GM18861 (cell line): Measurements from ENCODE around the gene EIPR1.
"Not testable (repeated sequence)": the region's sequence is repeated elsewhere in the genome, so short reads cannot be mapped to it uniquely, and the experiment has no call there.

ENCODE experiments used
- ATAC-seq: cut with Tn5 transposase; IDR thresholded peaks from one replicate; pipeline ENCODE4 v1.9.1; 2021; ENCODE audit not compliant: unreplicated experiment

EIPR1 gene

GRCh38 chr2:3291113-3291512 lies 86.5 kb downstream of the EIPR1 start:
- ATAC-seq, result no peak

- no peak for ATAC-seq
Measured at GRCh38 chr2:3290655-3291054, 87.0 kb downstream of the EIPR1 start.

- ATAC-seq, result no peak
Measured at GRCh38 chr2:3289971-3290370, 87.6 kb downstream of the EIPR1 start.

- ATAC-seq, result no peak
Measured at GRCh38 chr2:3289526-3289925, 88.1 kb downstream of the EIPR1 start.

GRCh38 chr2:3289171-3289515 lies 88.5 kb downstream of the EIPR1 start:
- ATAC-seq, result no peak

- no peak for ATAC-seq
Measured at GRCh38 chr2:3288470-3289170, 89.0 kb downstream of the EIPR1 start.

GRCh38 chr2:3287896-3288295 lies 89.7 kb downstream of the EIPR1 start:
- ATAC-seq, result no peak

- not testable (repeated sequence) for ATAC-seq
Measured at GRCh38 chr2:3286646-3287036, 91.0 kb downstream of the EIPR1 start.

GRCh38 chr2:3285901-3286645 lies 91.5 kb downstream of the EIPR1 start:
- ATAC-seq, result no peak

GRCh38 chr2:3284657-3285630 lies 92.7 kb downstream of the EIPR1 start:
- no peak for ATAC-seq

- ATAC-seq, result not testable (repeated sequence)
Measured at GRCh38 chr2:3283876-3284656, 93.6 kb downstream of the EIPR1 start.

- ATAC-seq, result no peak
Measured at GRCh38 chr2:3283206-3283605, 94.4 kb downstream of the EIPR1 start.

GRCh38 chr2:3282056-3282998 lies 95.3 kb downstream of the EIPR1 start:
- no peak for ATAC-seq

GRCh38 chr2:3280683-3281520 lies 96.7 kb downstream of the EIPR1 start:
- no peak for ATAC-seq

GRCh38 chr2:3280197-3280596 lies 97.4 kb downstream of the EIPR1 start:
- no peak for ATAC-seq

GRCh38 chr2:3279236-3279960 lies 98.2 kb downstream of the EIPR1 start:
- ATAC-seq, result no peak

GRCh38 chr2:3278521-3279218 lies 98.9 kb downstream of the EIPR1 start:
- ATAC-seq, result no peak
